Gastroesophageal sphincter (tissue), 4 donors: ENCODE results near the gene PRKAG2. TPM values are rescaled to one million over a fixed set of nuclear protein-coding genes. Genes with fewer than 3 reads are reported as not detected.
A peak's percentile ranks its signal among the peaks of the same experiment; 100 is the strongest.

Experiments
- ATAC-seq: fragments of 150-250 bp; one replicate; pipeline ENCODE4 v1.9.1; 2016; ENCODE audit warnings: mild to moderate bottlenecking, moderate library complexity
- H3K27ac ChIP-seq, 4 donors: fragments of 200-600 bp; sonication (generic) in 3 of 4; 1 replicate in 3 of 4; 2 replicates in 1 of 4; pipeline ENCODE4 v1.5.1; 2016 to 2019
- H3K27me3 ChIP-seq: fragments of 200-600 bp; sonication (generic); one replicate; pipeline ENCODE4 v1.5.1; 2019
- H3K36me3 ChIP-seq, 2 donors: fragments of 200-600 bp; sonication (generic); one replicate each; pipeline ENCODE4 v1.5.1; 2019; ENCODE audit warnings: control low read depth in 1 of 2
- H3K4me1 ChIP-seq, 3 donors: fragments of 200-600 bp; sonication (generic); 1 replicate in 2 of 3; 2 replicates in 1 of 3; pipeline ENCODE4 v1.5.1; 2016 to 2019; ENCODE audit warnings: control low read depth in 2 of 3
- H3K4me3 ChIP-seq, 2 donors: fragments of 200-600 bp; sonication (generic); one replicate each; pipeline ENCODE4 v1.5.1; 2019; ENCODE audit warnings: mild to moderate bottlenecking in 1 of 2, moderate library complexity in 1 of 2
- H3K9me3 ChIP-seq, 3 donors: fragments of 200-600 bp; sonication (generic); one replicate each; pipeline ENCODE4 v1.5.1; 2017 to 2019; ENCODE audit warnings: control low read depth in 2 of 3
- EP300 ChIP-seq: sonication (generic); formaldehyde crosslinking; IDR thresholded peaks from one replicate; pipeline ENCODE4 v1.6.1; 2017; ENCODE audit warnings: antibody characterized with exemption, mild to moderate bottlenecking
- POLR2A ChIP-seq, 2 donors: fragments of 450-650 bp; IDR thresholded peaks; one replicate each; pipeline ENCODE4 v1.6.1; 2017; ENCODE audit warnings: antibody characterized with exemption in 2 of 2, mild to moderate bottlenecking in 2 of 2, moderate library complexity in 1 of 2
- POLR2AphosphoS5 ChIP-seq: sonication (generic); formaldehyde crosslinking; IDR thresholded peaks from one replicate; pipeline ENCODE4 v1.6.1; 2017; ENCODE audit warnings: antibody characterized with exemption
- WGBS, 2 donors: methylation state at CpG; one replicate each; pipeline ENCODE4 v1.1.5; 2018; ENCODE audit warnings: low coverage in 1 of 2; 5-methylcytosine and 5-hydroxymethylcytosine counted together
- total RNA-seq, 4 donors: library from RNA; depleted of rRNA; stranded (reverse); fragments of >200 nt; gene quantifications; one replicate each; pipeline ENCODE4 v1.1.0, GENCODE V29; 2016
- TF ChIP-seq, protein P1 (sequence below), 4 experiments: fragments of 200-600 bp in 2 of 4; fragments of 450-650 bp in 2 of 4; sonication (generic) in 1 of 4; IDR thresholded peaks; one replicate each; pipeline ENCODE4 v1.5.1; 2017 to 2019; ENCODE audit warnings: antibody characterized with exemption in 4 of 4, mild to moderate bottlenecking in 2 of 4, moderate library complexity in 2 of 4

The PRKAG2 gene
- total RNA-seq, 4 donors from 2014 or later, result 48.9 to 89.0 (median 75.7) TPM

DNA sequence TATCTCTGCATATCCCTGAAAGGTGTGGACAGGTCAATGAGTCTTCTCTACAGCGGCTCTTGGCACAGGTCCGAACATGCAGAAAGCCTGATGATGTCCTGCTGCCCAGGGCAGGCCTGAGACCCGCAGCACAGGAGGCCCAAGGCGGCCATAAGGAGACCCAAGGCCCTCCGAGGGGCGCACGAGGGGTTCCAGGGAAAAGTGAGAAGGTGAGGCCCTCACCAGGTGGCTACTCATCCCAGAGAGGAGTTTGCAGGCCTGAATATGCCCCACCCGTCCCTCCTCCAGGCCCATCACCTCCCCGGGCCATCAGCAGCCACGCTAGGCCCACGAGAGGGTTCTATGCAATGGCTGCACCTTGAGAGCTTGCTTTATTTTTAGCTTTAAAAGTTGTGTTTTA, 183.8 kb downstream of the PRKAG2 start:
- peaks cover 0 to 60% (median 23%) of the 10 kb centered on the region in 3 donors for H3K4me1 ChIP-seq
- TF ChIP-seq POLR2A (IDR thresholded peaks at IDR 0.05) (no peak), POLR2AphosphoS5 (no peak), EP300 (no peak)
- TF ChIP-seq, protein P1, sequence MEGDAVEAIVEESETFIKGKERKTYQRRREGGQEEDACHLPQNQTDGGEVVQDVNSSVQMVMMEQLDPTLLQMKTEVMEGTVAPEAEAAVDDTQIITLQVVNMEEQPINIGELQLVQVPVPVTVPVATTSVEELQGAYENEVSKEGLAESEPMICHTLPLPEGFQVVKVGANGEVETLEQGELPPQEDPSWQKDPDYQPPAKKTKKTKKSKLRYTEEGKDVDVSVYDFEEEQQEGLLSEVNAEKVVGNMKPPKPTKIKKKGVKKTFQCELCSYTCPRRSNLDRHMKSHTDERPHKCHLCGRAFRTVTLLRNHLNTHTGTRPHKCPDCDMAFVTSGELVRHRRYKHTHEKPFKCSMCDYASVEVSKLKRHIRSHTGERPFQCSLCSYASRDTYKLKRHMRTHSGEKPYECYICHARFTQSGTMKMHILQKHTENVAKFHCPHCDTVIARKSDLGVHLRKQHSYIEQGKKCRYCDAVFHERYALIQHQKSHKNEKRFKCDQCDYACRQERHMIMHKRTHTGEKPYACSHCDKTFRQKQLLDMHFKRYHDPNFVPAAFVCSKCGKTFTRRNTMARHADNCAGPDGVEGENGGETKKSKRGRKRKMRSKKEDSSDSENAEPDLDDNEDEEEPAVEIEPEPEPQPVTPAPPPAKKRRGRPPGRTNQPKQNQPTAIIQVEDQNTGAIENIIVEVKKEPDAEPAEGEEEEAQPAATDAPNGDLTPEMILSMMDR (IDR thresholded peaks at IDR 0.05), result no peak
- no peak for ATAC-seq
- H3K9me3 ChIP-seq, result no peaks in the 10 kb centered on the region
- H3K27me3 ChIP-seq, result no peaks in the 10 kb centered on the region
- no peaks in the 10 kb centered on the region for H3K36me3 ChIP-seq
- WGBS, 2 donors, result 72% methylated on average over 6 of the region's 11 CpGs; no CpG with 5 or more reads in 1 of the 2 donors
- H3K27ac ChIP-seq, result no peak overlapping the region
- H3K4me3 ChIP-seq, result no peak overlapping the region

DNA sequence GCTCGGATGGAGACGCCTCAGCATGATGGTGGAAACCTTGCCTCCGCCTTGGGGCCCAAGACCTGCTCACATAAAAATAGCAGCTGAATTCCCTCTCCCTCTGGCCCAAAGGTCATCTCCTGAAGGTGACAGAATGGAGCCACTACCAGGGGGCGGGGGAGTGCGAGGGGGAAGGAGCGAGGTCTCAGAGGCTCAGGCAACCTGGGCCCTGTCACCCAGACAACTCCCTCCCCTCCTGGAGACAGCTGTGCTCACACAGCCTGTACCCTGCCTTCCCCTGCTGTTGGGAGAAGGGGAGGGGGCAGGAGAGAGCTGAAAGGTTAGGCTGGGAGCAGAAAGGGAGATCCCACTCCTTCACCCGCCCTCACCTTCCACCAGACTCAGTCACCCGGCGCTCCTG, 184.2 kb downstream of the PRKAG2 start:
- Histone ChIP-seq H3K4me3 (no peak overlapping the region), H3K27ac (no peak overlapping the region), H3K27me3 (no peaks in the 10 kb centered on the region), H3K9me3 (no peaks in the 10 kb centered on the region), H3K4me1 (peaks cover 0 to 64% (median 27%) of the 10 kb centered on the region in 3 donors), H3K36me3 (no peaks in the 10 kb centered on the region)
- WGBS, 2 donors, result 89% methylated on average over 3 of the region's 9 CpGs; no CpG with 5 or more reads in 1 of the 2 donors
- no peak for ATAC-seq
- TF ChIP-seq EP300 (no peak), POLR2AphosphoS5 (no peak), POLR2A (IDR thresholded peaks at IDR 0.05) (no peak)
- TF ChIP-seq, protein P1 (IDR thresholded peaks at IDR 0.05), result no peak

DNA sequence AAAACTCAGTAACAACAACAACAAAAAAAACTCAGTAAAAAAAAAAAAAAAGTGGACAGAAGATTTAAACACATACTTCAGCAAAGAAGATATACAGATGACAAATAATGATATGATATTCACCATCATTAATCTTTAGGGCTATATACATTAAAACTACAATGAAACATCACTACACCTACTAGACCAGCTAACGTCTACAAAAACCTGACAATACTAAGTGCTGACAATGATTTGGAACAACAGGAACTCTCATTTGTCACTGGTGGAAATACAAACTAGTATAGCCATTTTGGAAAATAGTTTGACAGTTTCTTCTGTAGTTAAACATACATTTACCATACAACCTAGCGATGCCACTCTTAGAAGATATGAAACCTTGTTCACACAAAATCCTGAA, 185.5 kb downstream of the PRKAG2 start:
- H3K4me3 ChIP-seq, result no peak overlapping the region
- no peak overlapping the region for H3K27ac ChIP-seq
- TF ChIP-seq POLR2AphosphoS5 (no peak), POLR2A (IDR thresholded peaks at IDR 0.05) (no peak), EP300 (no peak)
- TF ChIP-seq, protein P1 (IDR thresholded peaks at IDR 0.05), result no peak
- no peaks in the 10 kb centered on the region for H3K27me3 ChIP-seq
- H3K9me3 ChIP-seq, result no peaks in the 10 kb centered on the region
- ATAC-seq, result no peak
- no peaks in the 10 kb centered on the region for H3K36me3 ChIP-seq
- 50 to 96% methylated on average over 2 of the region's 2 CpGs for WGBS, 2 donors
- peaks cover 0 to 67% (median 35%) of the 10 kb centered on the region in 3 donors for H3K4me1 ChIP-seq

DNA sequence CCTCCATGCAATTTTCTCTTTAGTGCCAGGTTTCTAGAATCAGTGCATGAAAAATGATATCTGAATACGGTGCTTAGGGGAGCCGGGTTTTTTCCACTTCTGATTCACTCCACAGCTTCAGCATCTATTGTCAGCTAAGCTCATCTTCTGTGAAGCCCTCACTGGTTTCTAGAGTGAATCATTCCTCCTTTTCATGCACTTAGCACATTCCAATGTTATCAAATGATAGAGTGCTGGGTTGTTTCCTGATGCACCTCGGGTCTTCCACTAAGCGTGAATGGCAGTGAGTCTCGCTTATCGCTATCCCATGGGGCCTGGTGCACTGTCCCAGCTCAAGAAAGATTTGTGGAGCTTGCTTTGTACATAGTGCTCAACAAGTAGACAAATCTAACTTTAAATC, 186.3 kb downstream of the PRKAG2 start:
- H3K27me3 ChIP-seq, result no peaks in the 10 kb centered on the region
- no peak overlapping the region for H3K4me3 ChIP-seq
- H3K27ac ChIP-seq, result no peak overlapping the region
- H3K9me3 ChIP-seq, result no peaks in the 10 kb centered on the region
- WGBS, 2 donors, result 50 to 60% methylated on average over 2 to 6 of the region's 6 CpGs
- ATAC-seq, result no peak
- no peaks in the 10 kb centered on the region for H3K36me3 ChIP-seq
- peaks cover 0 to 65% (median 41%) of the 10 kb centered on the region in 3 donors for H3K4me1 ChIP-seq
- TF ChIP-seq POLR2A (IDR thresholded peaks at IDR 0.05), result no peak
- no peak for TF ChIP-seq EP300
- TF ChIP-seq POLR2AphosphoS5, result no peak
- TF ChIP-seq, protein P1 (IDR thresholded peaks at IDR 0.05), result no peak

DNA sequence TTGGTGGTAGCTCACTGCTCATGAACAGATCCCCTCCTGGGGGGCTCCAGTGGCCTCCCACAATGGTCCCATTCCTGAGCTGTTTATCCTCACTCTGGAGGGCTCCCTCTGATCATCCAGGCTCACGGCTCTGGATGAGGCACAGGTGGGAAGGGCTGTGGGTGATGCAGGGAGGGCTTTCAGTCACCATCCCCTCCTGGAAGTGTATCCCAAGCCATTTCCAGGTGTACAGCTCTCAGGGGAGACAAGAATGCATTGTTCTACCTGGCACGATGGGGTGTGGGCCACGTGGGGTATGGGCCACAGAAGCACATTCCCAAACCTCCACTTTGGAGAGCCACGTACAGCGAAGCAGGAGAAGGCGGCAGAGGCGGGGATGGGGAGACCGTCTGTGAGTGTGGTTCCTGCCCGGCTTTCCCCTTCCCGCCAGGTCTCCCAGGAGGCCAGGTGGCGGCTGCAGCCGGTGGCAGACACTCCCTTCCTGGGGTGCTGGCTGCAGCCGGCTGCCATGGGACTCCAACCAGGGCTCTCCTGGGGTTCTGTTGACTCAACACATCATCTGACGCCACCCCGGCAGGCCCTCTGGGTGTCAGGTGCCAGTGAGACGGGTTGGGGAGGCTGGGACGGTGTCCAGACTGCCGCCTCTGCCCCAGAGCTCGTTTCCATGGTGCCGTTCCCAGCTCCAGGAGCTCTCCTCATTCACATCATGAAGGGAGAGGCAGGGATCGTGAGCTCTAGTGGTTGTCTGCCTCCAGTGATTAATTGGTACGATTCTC, 187.5 kb downstream of the PRKAG2 start:
- Histone ChIP-seq H3K4me3 (no peak overlapping the region), H3K4me1 (peaks cover 0 to 56% (median 31%) of the 10 kb centered on the region in 3 donors), H3K27me3 (no peaks in the 10 kb centered on the region), H3K27ac (peak overlapping the region in 3 of 4 donors; percentile 36 to 63 (median 41)), H3K36me3 (no peaks in the 10 kb centered on the region), H3K9me3 (no peaks in the 10 kb centered on the region)
- WGBS, 2 donors, result 20 to 77% methylated on average over 2 to 9 of the region's 22 CpGs
- no peak for ATAC-seq
- TF ChIP-seq EP300 (no peak), POLR2A (IDR thresholded peaks at IDR 0.05) (no peak), POLR2AphosphoS5 (no peak)
- TF ChIP-seq, protein P1 (IDR thresholded peaks at IDR 0.05), result no peak
